ENCODE results near the gene WDPCP. TPM values are rescaled to one million over a fixed set of nuclear protein-coding genes. Genes with fewer than 3 reads are reported as not detected.
"Not testable (repeated sequence)": the region's sequence is repeated elsewhere in the genome, so short reads cannot be mapped to it uniquely, and the experiment has no call there.

Gene WDPCP
- total RNA-seq, 1 donor from 2014 or later: 12.3 TPM

GRCh38 chr2:63576546-63576945 is 11.7 kb downstream of the WDPCP start:
- TF ChIP-seq CTCF (IDR thresholded peaks at IDR 0.05): no peak
- Histone ChIP-seq H3K27ac (no peak overlapping the region), H3K4me1 (no peaks in the 10 kb centered on the region), H3K9me3 (peaks cover 4% of the 10 kb centered on the region), H3K4me3 (no peak overlapping the region), H3K36me3 (no peaks in the 10 kb centered on the region), H3K27me3 (ENCODE audit: low read depth) (no peaks in the 10 kb centered on the region)
- ATAC-seq: no peak
- intact Hi-C loops (cut with DNase I): no loop called here
- no peak for DNase-seq

GRCh38 chr2:63573726-63574345 is 14.4 kb downstream of the WDPCP start:
- H3K9me3 ChIP-seq; intact Hi-C loops (cut with DNase I); DNase-seq; H3K27ac ChIP-seq; H3K27me3 ChIP-seq (ENCODE audit: low read depth); ATAC-seq; H3K36me3 ChIP-seq; H3K4me3 ChIP-seq; H3K4me1 ChIP-seq: not testable (repeated sequence)

- H3K4me1 ChIP-seq; ATAC-seq; intact Hi-C loops (cut with DNase I); H3K36me3 ChIP-seq; H3K27me3 ChIP-seq (ENCODE audit: low read depth); DNase-seq; H3K4me3 ChIP-seq; H3K27ac ChIP-seq: not testable (repeated sequence)
- peaks cover 14% of the 10 kb centered on the region for H3K9me3 ChIP-seq
Observed at GRCh38 chr2:63573026-63573425, 15.3 kb downstream of the WDPCP start.

- Histone ChIP-seq H3K4me3 (no peak overlapping the region), H3K36me3 (no peaks in the 10 kb centered on the region), H3K4me1 (no peaks in the 10 kb centered on the region), H3K9me3 (peaks cover 14% of the 10 kb centered on the region), H3K27me3 (ENCODE audit: low read depth) (no peaks in the 10 kb centered on the region), H3K27ac (no peak overlapping the region)
- intact Hi-C loops (cut with DNase I): no loop called here
- TF ChIP-seq CTCF (IDR thresholded peaks at IDR 0.05): no peak
- no peak for DNase-seq
- no peak for ATAC-seq
Observed at GRCh38 chr2:63572001-63572400, 16.3 kb downstream of the WDPCP start.

GRCh38 chr2:63571291-63571690 is 17.0 kb downstream of the WDPCP start:
- ATAC-seq (no peak), DNase-seq (no peak)
- TF ChIP-seq CTCF (IDR thresholded peaks at IDR 0.05): no peak

GRCh38 chr2:63569740-63570139 is 18.5 kb downstream of the WDPCP start:
- Histone ChIP-seq H3K27me3 (ENCODE audit: low read depth) (no peaks in the 10 kb centered on the region), H3K4me3 (no peak overlapping the region), H3K4me1 (no peaks in the 10 kb centered on the region), H3K9me3 (peaks cover 14% of the 10 kb centered on the region), H3K36me3 (no peaks in the 10 kb centered on the region), H3K27ac (no peak overlapping the region)
- intact Hi-C loops (cut with DNase I): no loop called here
- ATAC-seq: no peak
- no peak for DNase-seq
- no peak for TF ChIP-seq CTCF (IDR thresholded peaks at IDR 0.05)

More at GRCh38 chr2:63571291-63571690, 17.0 kb downstream of the WDPCP start:
- H3K36me3 ChIP-seq: no peaks in the 10 kb centered on the region
- H3K4me1 ChIP-seq: no peaks in the 10 kb centered on the region
- peaks cover 14% of the 10 kb centered on the region for H3K9me3 ChIP-seq
- no peaks in the 10 kb centered on the region for H3K27me3 ChIP-seq (ENCODE audit: low read depth)
- H3K4me3 ChIP-seq: no peak overlapping the region
- intact Hi-C loops (cut with DNase I): no loop called here
- no peak overlapping the region for H3K27ac ChIP-seq
